Muscle layer of duodenum (tissue), 2 donors: ENCODE data around the gene FBXW7.

ENCODE experiments used
- H3K27ac ChIP-seq: one replicate; pipeline ENCODE4 v1.7.0; 2013; ENCODE audit warnings: mild to moderate bottlenecking, low read length
- H3K27me3 ChIP-seq: one replicate; pipeline ENCODE4 v1.7.0; 2013; ENCODE audit warnings: low read depth, mild to moderate bottlenecking, control low read depth, low read length
- H3K36me3 ChIP-seq, 2 donors: one replicate each; pipeline ENCODE4 v1.7.0; 2013; ENCODE audit warnings: low read length in 2 of 2, control low read depth in 1 of 2, mild to moderate bottlenecking in 1 of 2; ENCODE audit not compliant: insufficient read depth in 2 of 2, control insufficient read depth in 1 of 2
- H3K4me1 ChIP-seq, 2 donors: one replicate each; pipeline ENCODE4 v1.7.0; 2013; ENCODE audit warnings: low read length in 2 of 2, mild to moderate bottlenecking in 2 of 2, control low read depth in 1 of 2, moderate library complexity in 1 of 2; ENCODE audit not compliant: insufficient read depth in 2 of 2, control insufficient read depth in 1 of 2
- H3K4me3 ChIP-seq, 2 donors: one replicate each; pipeline ENCODE4 v1.7.0; 2013; ENCODE audit warnings: low read length in 2 of 2, low read depth in 1 of 2, mild to moderate bottlenecking in 1 of 2
- H3K9me3 ChIP-seq, 2 donors: one replicate each; pipeline ENCODE4 v1.7.0; 2013; ENCODE audit warnings: low read length in 2 of 2, control low read depth in 1 of 2, mild to moderate bottlenecking in 1 of 2; ENCODE audit not compliant: control insufficient read depth in 1 of 2
- donor health status: healthy.

The FBXW7 gene

DNA sequence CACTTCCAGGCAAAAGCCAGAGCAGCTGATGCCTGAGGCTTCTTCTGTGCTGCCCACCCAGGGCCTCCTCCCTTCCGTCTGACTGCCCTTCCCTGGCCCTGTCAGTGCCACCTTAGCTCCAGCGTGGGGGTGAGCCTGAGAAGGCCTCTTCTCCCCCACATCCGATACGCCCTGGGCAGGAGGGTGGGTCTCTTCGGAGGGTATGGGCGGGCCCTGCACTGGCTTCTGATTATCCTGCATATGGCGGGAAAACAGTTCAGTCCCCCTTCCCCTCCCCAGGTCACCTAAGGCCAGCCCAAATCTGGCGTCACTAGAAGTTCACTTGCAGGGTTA is 256.7 kb downstream of the FBXW7 start:
- Histone ChIP-seq H3K9me3 (no peaks in the 10 kb centered on the region), H3K4me3 (no peak overlapping the region), H3K36me3 (no peaks in the 10 kb centered on the region), H3K27ac (no peak overlapping the region), H3K4me1 (no peaks in the 10 kb centered on the region), H3K27me3 (no peaks in the 10 kb centered on the region)

GRCh38 chr4:152278505-152279233 is 257.2 kb downstream of the FBXW7 start:
- Histone ChIP-seq H3K4me1 (no peaks in the 10 kb centered on the region), H3K27ac (no peak overlapping the region), H3K4me3 (no peak overlapping the region), H3K27me3 (no peaks in the 10 kb centered on the region), H3K36me3 (no peaks in the 10 kb centered on the region), H3K9me3 (no peaks in the 10 kb centered on the region)

GRCh38 chr4:152278172-152278504 is 257.8 kb downstream of the FBXW7 start:
- H3K27ac ChIP-seq = no peak overlapping the region
- no peak overlapping the region for H3K4me3 ChIP-seq

DNA sequence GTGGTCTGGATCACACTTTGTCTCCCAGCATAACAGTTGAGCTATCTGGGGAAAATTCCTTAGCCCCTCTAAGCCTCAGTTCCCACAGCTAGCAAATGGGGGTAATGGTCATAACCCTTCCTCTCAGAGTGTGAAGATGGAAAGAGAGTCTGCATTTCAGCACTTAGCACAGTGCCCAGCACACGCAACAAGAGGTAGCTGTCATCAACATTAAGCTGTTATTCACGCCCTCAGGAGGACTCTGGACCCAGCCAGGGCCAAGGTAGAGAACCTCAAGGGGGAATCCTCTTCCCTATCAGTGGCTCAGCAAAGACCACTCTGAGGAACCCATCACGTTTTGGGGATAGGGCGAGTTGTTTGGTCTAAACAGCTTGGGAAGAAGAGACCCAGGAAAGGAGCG is 258.6 kb downstream of the FBXW7 start:
- H3K9me3 ChIP-seq = no peaks in the 10 kb centered on the region
- H3K27ac ChIP-seq = no peak overlapping the region
- H3K36me3 ChIP-seq = no peaks in the 10 kb centered on the region
- H3K4me3 ChIP-seq = no peak overlapping the region
- no peaks in the 10 kb centered on the region for H3K4me1 ChIP-seq
- H3K27me3 ChIP-seq = no peaks in the 10 kb centered on the region

More at GRCh38 chr4:152278172-152278504, 257.8 kb downstream of the FBXW7 start:
- no peaks in the 10 kb centered on the region for H3K4me1 ChIP-seq
- H3K9me3 ChIP-seq = no peaks in the 10 kb centered on the region
- H3K27me3 ChIP-seq = no peaks in the 10 kb centered on the region
- no peaks in the 10 kb centered on the region for H3K36me3 ChIP-seq

GRCh38 chr4:152273343-152273742 is 262.5 kb downstream of the FBXW7 start:
- H3K27ac ChIP-seq = no peak overlapping the region
- H3K36me3 ChIP-seq = no peaks in the 10 kb centered on the region
- H3K4me1 ChIP-seq = no peaks in the 10 kb centered on the region
- H3K4me3 ChIP-seq = no peak overlapping the region
- H3K9me3 ChIP-seq = no peaks in the 10 kb centered on the region
- H3K27me3 ChIP-seq = no peaks in the 10 kb centered on the region
